ENCODE data around the gene FAM83B.

The FAM83B gene

DNA sequence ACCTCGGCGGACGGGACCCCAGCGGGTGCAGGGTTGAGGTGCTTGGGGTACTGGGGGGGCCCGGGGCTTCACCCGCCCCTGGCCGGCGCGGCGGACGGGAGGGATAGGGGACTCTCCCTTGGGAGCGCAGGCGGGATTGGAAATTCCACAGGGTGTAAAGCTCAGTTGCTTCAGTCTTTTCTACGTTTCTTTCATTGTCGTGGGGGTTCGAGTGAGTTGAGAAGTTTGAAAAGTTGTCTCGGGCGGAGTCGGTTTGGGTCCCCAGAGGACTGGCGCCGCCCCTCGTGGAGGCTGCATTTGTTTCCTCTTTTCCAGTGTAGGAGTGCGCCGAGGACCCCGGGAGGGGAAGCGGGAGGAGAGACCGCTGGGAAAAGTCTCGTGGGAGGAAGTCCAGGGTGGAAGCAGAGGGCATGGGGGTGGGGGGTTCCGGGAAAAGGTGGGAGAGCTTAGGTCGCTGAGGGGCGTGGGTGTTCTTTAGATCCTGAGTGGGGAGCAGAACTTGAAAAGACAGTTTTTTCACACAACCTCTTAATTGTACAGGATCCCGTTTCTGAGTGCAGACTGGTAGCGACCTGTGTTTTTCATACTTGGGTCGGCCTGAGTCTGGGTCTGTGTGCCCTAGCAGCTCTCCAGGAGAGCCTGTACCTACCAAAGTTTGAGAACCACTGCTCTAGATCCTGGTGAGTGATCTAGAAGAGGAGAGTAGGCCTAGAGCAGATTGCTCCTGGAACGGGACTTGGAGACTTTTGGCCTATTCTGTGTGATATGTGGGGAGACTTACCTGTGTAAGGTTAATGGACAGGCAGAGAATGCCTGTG lies 495 bp downstream of the FAM83B start:
- ChIA-PET POLR2A (no interaction called here), CTCF (no interaction called here)
- peak; percentile 1 to 49 (median 15) for DNase-seq
- Histone ChIP-seq H3K36me3 (ENCODE audit: control insufficient read depth in 4 of 4, insufficient read depth in 4 of 4, low read length in 3 of 4) (no peaks in the 10 kb centered on the region), H3K9me3 (ENCODE audit: control extremely low read depth in 1 of 5, control insufficient read depth in 4 of 5, insufficient read depth in 2 of 5, low read depth in 1 of 5, low read length in 4 of 5) (no peaks in the 10 kb centered on the region), H3K27ac (ENCODE audit: insufficient read depth in 1 of 2, low read depth in 1 of 2, low read length in 2 of 2, poor library complexity in 1 of 2, severe bottlenecking in 2 of 2) (no peak overlapping the region), H3K4me1 (ENCODE audit: control extremely low read depth in 1 of 4, control insufficient read depth in 4 of 4, insufficient read depth in 4 of 4, low read length in 3 of 4) (peaks cover 0 to 12% (median 7%) of the 10 kb centered on the region in 4 experiments), H3K4me3 (ENCODE audit: control insufficient read depth in 1 of 7, extremely low read depth in 1 of 7, insufficient read depth in 4 of 7, low read depth in 2 of 7, low read length in 6 of 7) (peak overlapping the region in 6 of 7 experiments; percentile 23 to 77 (median 53)), H3K27me3 (replicated peaks in 2 of 5; ENCODE audit: control insufficient read depth in 4 of 5, insufficient read depth in 5 of 5, low read length in 4 of 5) (peaks cover 0 to 34% (median 26%) of the 10 kb centered on the region in 5 experiments)
- 0% methylated on average over 29 of the region's 35 CpGs for WGBS (ENCODE audit: insufficient coverage)

DNA sequence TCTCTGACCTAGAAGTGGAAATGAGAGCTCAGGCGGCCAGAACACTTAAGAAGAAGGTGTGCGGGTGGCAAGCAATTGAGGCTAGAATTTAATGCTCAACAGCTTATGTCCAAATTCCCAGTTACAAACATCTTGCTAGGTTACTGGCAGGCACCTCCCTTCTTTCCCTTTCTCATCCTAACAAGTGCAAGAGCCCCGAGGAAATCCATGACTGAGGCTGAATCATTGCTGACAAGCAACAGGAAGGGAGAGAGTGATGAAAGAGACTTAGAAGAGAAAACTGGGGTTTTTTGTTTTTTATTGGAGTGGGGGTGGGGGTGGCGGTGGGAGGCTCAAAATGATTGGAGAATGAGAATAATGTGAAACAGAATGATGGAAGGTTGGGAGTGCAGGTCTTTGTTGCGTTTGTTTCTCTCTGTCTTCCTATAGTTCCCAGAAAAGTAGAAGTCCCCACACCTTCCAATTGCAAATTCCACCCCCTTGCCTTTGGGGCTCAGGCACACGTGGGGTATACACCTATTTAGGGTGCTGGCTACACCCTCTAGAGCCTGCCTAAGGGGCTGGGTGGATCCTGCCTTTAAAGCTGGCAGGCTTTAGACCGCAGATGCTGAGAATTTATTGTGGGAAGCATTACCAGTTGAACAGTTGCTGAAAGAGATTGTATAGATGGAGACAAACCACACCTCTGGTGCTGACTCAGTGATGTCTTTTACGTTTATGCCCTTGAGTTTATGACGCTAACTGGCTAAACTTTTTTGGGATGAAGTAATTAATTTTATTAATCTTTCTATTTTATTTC lies 1.4 kb downstream of the FAM83B start:
- H3K4me1 ChIP-seq (ENCODE audit: control extremely low read depth in 1 of 4, control insufficient read depth in 4 of 4, insufficient read depth in 4 of 4, low read length in 3 of 4): peaks cover 0 to 12% (median 7%) of the 10 kb centered on the region in 4 experiments
- no peaks in the 10 kb centered on the region for H3K36me3 ChIP-seq (ENCODE audit: control insufficient read depth in 4 of 4, insufficient read depth in 4 of 4, low read length in 3 of 4)
- no peak for DNase-seq
- POLR2A ChIA-PET: no interaction called here
- H3K27me3 ChIP-seq (replicated peaks in 2 of 5; ENCODE audit: control insufficient read depth in 4 of 5, insufficient read depth in 5 of 5, low read length in 4 of 5): peaks cover 0 to 34% (median 26%) of the 10 kb centered on the region in 5 experiments
- CTCF ChIA-PET: no interaction called here
- WGBS (ENCODE audit: insufficient coverage): 85% methylated on average over 4 of the region's 9 CpGs
- H3K4me3 ChIP-seq (ENCODE audit: control insufficient read depth in 1 of 7, extremely low read depth in 1 of 7, insufficient read depth in 4 of 7, low read depth in 2 of 7, low read length in 6 of 7): no peak overlapping the region
- no peaks in the 10 kb centered on the region for H3K9me3 ChIP-seq (ENCODE audit: control extremely low read depth in 1 of 5, control insufficient read depth in 4 of 5, insufficient read depth in 2 of 5, low read depth in 1 of 5, low read length in 4 of 5)
- H3K27ac ChIP-seq (ENCODE audit: insufficient read depth in 1 of 2, low read depth in 1 of 2, low read length in 2 of 2, poor library complexity in 1 of 2, severe bottlenecking in 2 of 2): no peak overlapping the region

DNA sequence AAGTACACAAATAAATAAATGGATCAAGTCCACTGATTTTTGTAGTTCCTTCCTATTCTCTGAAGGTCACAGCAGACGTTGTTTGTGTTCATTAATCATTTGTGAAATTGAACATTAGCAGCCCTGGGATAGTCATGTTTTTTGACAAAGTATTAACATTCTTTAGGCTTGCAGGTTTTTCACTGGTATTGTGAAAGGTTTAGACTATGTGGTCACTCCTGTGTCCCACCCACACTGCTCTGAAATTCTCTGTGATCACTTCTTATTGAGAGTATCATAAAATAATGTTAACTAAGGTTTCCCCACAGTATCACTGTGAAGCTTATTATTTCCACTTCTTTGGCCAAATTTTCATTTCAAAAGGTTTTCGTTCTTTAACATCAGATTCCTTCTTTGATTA lies 3.5 kb downstream of the FAM83B start:
- H3K36me3 ChIP-seq (ENCODE audit: control insufficient read depth in 4 of 4, insufficient read depth in 4 of 4, low read length in 3 of 4): no peaks in the 10 kb centered on the region
- peaks cover 0 to 34% (median 18%) of the 10 kb centered on the region in 5 experiments for H3K27me3 ChIP-seq (replicated peaks in 2 of 5; ENCODE audit: control insufficient read depth in 4 of 5, insufficient read depth in 5 of 5, low read length in 4 of 5)
- ChIA-PET POLR2A (no interaction called here), CTCF (no interaction called here)
- no CpG with 5 or more reads among the region's 2 CpGs for WGBS (ENCODE audit: insufficient coverage)
- H3K4me3 ChIP-seq (ENCODE audit: control insufficient read depth in 1 of 7, extremely low read depth in 1 of 7, insufficient read depth in 4 of 7, low read depth in 2 of 7, low read length in 6 of 7): no peak overlapping the region
- no peak overlapping the region for H3K27ac ChIP-seq (ENCODE audit: insufficient read depth in 1 of 2, low read depth in 1 of 2, low read length in 2 of 2, poor library complexity in 1 of 2, severe bottlenecking in 2 of 2)
- H3K9me3 ChIP-seq (ENCODE audit: control extremely low read depth in 1 of 5, control insufficient read depth in 4 of 5, insufficient read depth in 2 of 5, low read depth in 1 of 5, low read length in 4 of 5): no peaks in the 10 kb centered on the region
- peaks cover 0 to 12% (median 7%) of the 10 kb centered on the region in 4 experiments for H3K4me1 ChIP-seq (ENCODE audit: control extremely low read depth in 1 of 4, control insufficient read depth in 4 of 4, insufficient read depth in 4 of 4, low read length in 3 of 4)
- DNase-seq: no peak

DNA sequence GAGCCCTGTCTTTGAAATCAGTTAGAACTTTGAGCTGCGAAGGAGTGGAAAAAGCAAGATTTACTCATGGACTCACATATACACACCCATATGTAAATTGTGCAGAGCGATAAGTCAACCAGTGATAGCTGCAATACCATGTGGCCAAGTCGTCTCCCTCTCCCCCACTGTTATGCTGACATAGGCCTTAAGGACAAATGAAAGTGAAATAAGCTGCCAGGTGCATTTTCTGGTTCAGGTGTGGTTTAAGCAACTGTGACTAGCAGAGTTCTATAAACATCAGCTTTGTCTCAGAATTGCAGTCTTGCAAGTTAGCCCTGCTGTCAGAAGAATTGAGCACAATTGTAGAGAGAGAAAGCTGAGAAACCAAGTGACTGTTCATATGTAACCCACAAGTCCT lies 9.6 kb downstream of the FAM83B start:
- no peak overlapping the region for H3K27ac ChIP-seq (ENCODE audit: insufficient read depth in 1 of 2, low read depth in 1 of 2, low read length in 2 of 2, poor library complexity in 1 of 2, severe bottlenecking in 2 of 2)
- no peak overlapping the region for H3K4me3 ChIP-seq (ENCODE audit: control insufficient read depth in 1 of 7, extremely low read depth in 1 of 7, insufficient read depth in 4 of 7, low read depth in 2 of 7, low read length in 6 of 7)
- CTCF ChIA-PET: no interaction called here
- H3K36me3 ChIP-seq (ENCODE audit: control insufficient read depth in 4 of 4, insufficient read depth in 4 of 4, low read length in 3 of 4): no peaks in the 10 kb centered on the region
- 95% methylated on average over 3 of the region's 3 CpGs for WGBS (ENCODE audit: insufficient coverage)
- H3K9me3 ChIP-seq (ENCODE audit: control extremely low read depth in 1 of 5, control insufficient read depth in 4 of 5, insufficient read depth in 2 of 5, low read depth in 1 of 5, low read length in 4 of 5): no peaks in the 10 kb centered on the region
- H3K27me3 ChIP-seq (replicated peaks in 2 of 5; ENCODE audit: control insufficient read depth in 4 of 5, insufficient read depth in 5 of 5, low read length in 4 of 5): no peaks in the 10 kb centered on the region
- POLR2A ChIA-PET: no interaction called here
- no peak for DNase-seq
- peaks cover 0 to 2% (median 0%) of the 10 kb centered on the region in 4 experiments for H3K4me1 ChIP-seq (ENCODE audit: control extremely low read depth in 1 of 4, control insufficient read depth in 4 of 4, insufficient read depth in 4 of 4, low read length in 3 of 4)

DNA sequence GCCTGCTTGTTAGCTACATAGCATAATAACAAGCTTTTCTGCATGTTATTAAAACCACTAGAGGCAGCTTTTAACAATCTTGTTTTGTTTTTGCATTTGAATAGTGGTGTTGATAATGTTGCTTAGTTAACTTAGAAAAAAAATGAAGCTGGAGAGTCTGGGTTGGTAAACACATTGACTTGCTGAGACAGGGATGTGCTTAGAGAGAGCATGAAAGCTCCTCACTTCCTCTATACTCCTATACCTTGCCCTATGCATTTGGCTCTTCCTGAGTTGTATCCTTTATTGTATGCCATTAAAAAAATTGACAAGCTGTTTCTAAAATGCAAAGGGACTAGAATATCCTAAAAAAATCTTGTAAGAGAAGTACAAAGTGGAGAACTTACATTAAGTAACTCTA lies 13.6 kb downstream of the FAM83B start:
- H3K9me3 ChIP-seq (ENCODE audit: control extremely low read depth in 1 of 5, control insufficient read depth in 4 of 5, insufficient read depth in 2 of 5, low read depth in 1 of 5, low read length in 4 of 5): no peaks in the 10 kb centered on the region

DNA sequence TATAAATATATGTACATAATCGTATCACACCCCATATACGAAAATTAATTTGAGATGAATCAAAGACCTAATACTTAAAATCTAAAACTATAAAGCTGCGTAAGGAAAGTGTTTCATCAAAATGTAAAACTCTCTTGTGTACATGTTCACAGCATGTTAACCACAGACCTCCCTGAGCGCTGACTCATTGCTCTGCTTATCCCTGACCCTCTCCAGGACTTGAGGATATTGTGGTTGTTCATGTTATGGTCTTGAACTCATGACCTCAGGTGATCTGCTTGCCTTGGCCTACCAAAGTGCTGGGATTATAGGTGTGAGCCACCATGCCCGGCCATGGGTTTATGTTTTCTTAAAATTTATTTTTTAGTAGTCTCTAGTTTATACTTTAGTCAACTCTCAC lies 14.2 kb downstream of the FAM83B start:
- Histone ChIP-seq H3K27me3 (replicated peaks in 2 of 5; ENCODE audit: control insufficient read depth in 4 of 5, insufficient read depth in 5 of 5, low read length in 4 of 5) (no peaks in the 10 kb centered on the region), H3K4me1 (ENCODE audit: control extremely low read depth in 1 of 4, control insufficient read depth in 4 of 4, insufficient read depth in 4 of 4, low read length in 3 of 4) (peaks cover 0 to 2% (median 0%) of the 10 kb centered on the region in 4 experiments), H3K27ac (ENCODE audit: insufficient read depth in 1 of 2, low read depth in 1 of 2, low read length in 2 of 2, poor library complexity in 1 of 2, severe bottlenecking in 2 of 2) (no peak overlapping the region), H3K36me3 (ENCODE audit: control insufficient read depth in 4 of 4, insufficient read depth in 4 of 4, low read length in 3 of 4) (no peaks in the 10 kb centered on the region), H3K4me3 (ENCODE audit: control insufficient read depth in 1 of 7, extremely low read depth in 1 of 7, insufficient read depth in 4 of 7, low read depth in 2 of 7, low read length in 6 of 7) (no peak overlapping the region), H3K9me3 (ENCODE audit: control extremely low read depth in 1 of 5, control insufficient read depth in 4 of 5, insufficient read depth in 2 of 5, low read depth in 1 of 5, low read length in 4 of 5) (no peaks in the 10 kb centered on the region)
- CTCF ChIA-PET: no interaction called here
- DNase-seq: no peak
- POLR2A ChIA-PET: no interaction called here
- 100% methylated on average over 1 of the region's 5 CpGs for WGBS (ENCODE audit: insufficient coverage)

More for the DNA sequence above, 13.6 kb downstream of the FAM83B start:
- POLR2A ChIA-PET: no interaction called here
- Histone ChIP-seq H3K36me3 (ENCODE audit: control insufficient read depth in 4 of 4, insufficient read depth in 4 of 4, low read length in 3 of 4) (no peaks in the 10 kb centered on the region), H3K27me3 (replicated peaks in 2 of 5; ENCODE audit: control insufficient read depth in 4 of 5, insufficient read depth in 5 of 5, low read length in 4 of 5) (no peaks in the 10 kb centered on the region), H3K4me1 (ENCODE audit: control extremely low read depth in 1 of 4, control insufficient read depth in 4 of 4, insufficient read depth in 4 of 4, low read length in 3 of 4) (peaks cover 0 to 2% (median 0%) of the 10 kb centered on the region in 4 experiments), H3K27ac (ENCODE audit: insufficient read depth in 1 of 2, low read depth in 1 of 2, low read length in 2 of 2, poor library complexity in 1 of 2, severe bottlenecking in 2 of 2) (no peak overlapping the region), H3K4me3 (ENCODE audit: control insufficient read depth in 1 of 7, extremely low read depth in 1 of 7, insufficient read depth in 4 of 7, low read depth in 2 of 7, low read length in 6 of 7) (no peak overlapping the region)
- CTCF ChIA-PET: no interaction called here
- no peak for DNase-seq
